CD14-positive monocyte (primary cell): ENCODE results near the gene SLC25A21. TPM values are rescaled to one million over a fixed set of nuclear protein-coding genes. Genes with fewer than 3 reads are reported as not detected.

ENCODE experiments used
- DNase-seq, 3 donors: peaks; one replicate each; pipeline ENCODE4 v3.0.0-alpha.2; 2011 to 2022
- H2AFZ ChIP-seq: 2 replicates; pipeline ENCODE4 v1.6.0; 2012; ENCODE audit warnings: mild to moderate bottlenecking, low read depth, low read length, inconsistent platforms; ENCODE audit not compliant: insufficient read depth, poor library complexity, severe bottlenecking
- H3K27ac ChIP-seq, 2 donors: 1 replicate in 1 of 2; 2 replicates in 1 of 2; pipeline ENCODE4 v1.5.1; 2012 to 2013; ENCODE audit warnings: low read length in 2 of 2, control low read depth in 1 of 2, inconsistent platforms in 1 of 2, low read depth in 1 of 2, mild to moderate bottlenecking in 1 of 2
- H3K27me3 ChIP-seq, 2 donors: one replicate each; pipeline versions ENCODE4 v1.6.0 to v1.6.1; 2011 to 2013; ENCODE audit warnings: low read length in 2 of 2; ENCODE audit not compliant: control insufficient read depth in 2 of 2, insufficient read depth in 2 of 2
- H3K36me3 ChIP-seq, 2 donors: replicated peaks in 1 of 2; 1 replicate in 1 of 2; 2 replicates in 1 of 2; pipeline versions ENCODE4 v1.5.1 to v1.6.1; 2012 to 2013; ENCODE audit warnings: low read length in 2 of 2, control low read depth in 1 of 2, inconsistent platforms in 1 of 2, mild to moderate bottlenecking in 1 of 2; ENCODE audit not compliant: insufficient read depth in 2 of 2, control insufficient read depth in 1 of 2
- H3K4me1 ChIP-seq, 2 donors: 1 replicate in 1 of 2; 2 replicates in 1 of 2; pipeline versions ENCODE4 v1.5.1 to v1.6.1; 2012 to 2013; ENCODE audit warnings: low read length in 2 of 2, control low read depth in 1 of 2, inconsistent platforms in 1 of 2, mild to moderate bottlenecking in 1 of 2, moderate library complexity in 1 of 2; ENCODE audit not compliant: insufficient read depth in 2 of 2, control insufficient read depth in 1 of 2
- H3K4me2 ChIP-seq: replicated peaks from 2 replicates; pipeline ENCODE3; 2012; ENCODE audit warnings: low read length, moderate library complexity, mild to moderate bottlenecking; ENCODE audit not compliant: poor library complexity, severe bottlenecking; ENCODE audit errors: extremely low read depth
- H3K4me3 ChIP-seq, 3 experiments: fragments of 200-600 bp in 1 of 3; sonication (generic) in 1 of 3; replicated peaks in 1 of 3; 1 replicate in 2 of 3; 2 replicates in 1 of 3; pipeline ENCODE4 v1.5.1; 2011 to 2013; ENCODE audit warnings: low read length in 3 of 3, mild to moderate bottlenecking in 3 of 3, control low read depth in 2 of 3, low read depth in 2 of 3, inconsistent platforms in 1 of 3, moderate library complexity in 1 of 3
- H3K79me2 ChIP-seq: 2 replicates; pipeline ENCODE4 v1.6.0; 2012; ENCODE audit warnings: mild to moderate bottlenecking, control low read depth, inconsistent platforms, low read length, moderate library complexity; ENCODE audit not compliant: insufficient read depth
- H3K9ac ChIP-seq: 2 replicates; pipeline ENCODE4 v1.6.0; 2017; ENCODE audit warnings: low read length, mild to moderate bottlenecking; ENCODE audit not compliant: insufficient read depth, poor library complexity, severe bottlenecking
- H3K9me3 ChIP-seq, 2 donors: replicated peaks in 1 of 2; 1 replicate in 1 of 2; 2 replicates in 1 of 2; pipeline versions ENCODE4 v1.5.1 to v1.6.1; 2012 to 2013; ENCODE audit warnings: low read length in 2 of 2, control low read depth in 1 of 2; ENCODE audit not compliant: control insufficient read depth in 1 of 2, insufficient read depth in 1 of 2
- H4K20me1 ChIP-seq: 2 replicates; pipeline ENCODE4 v1.6.0; 2012; ENCODE audit warnings: mild to moderate bottlenecking, low read length, control low read depth, moderate library complexity; ENCODE audit not compliant: insufficient read depth
- H3K27ac Mint-ChIP-seq, 7 donors: one replicate each; pipeline ENCODE4 v1.8.0; 2020; ENCODE audit warnings: mild to moderate bottlenecking in 7 of 7, mixed read lengths in 7 of 7, moderate library complexity in 6 of 7, inconsistent platforms in 2 of 7
- H3K27me3 Mint-ChIP-seq, 3 donors: one replicate each; pipeline ENCODE4 v1.8.0; 2021 to 2022; ENCODE audit warnings: low read depth in 3 of 3, mild to moderate bottlenecking in 3 of 3, mixed read lengths in 3 of 3, moderate library complexity in 3 of 3, inconsistent platforms in 1 of 3
- H3K36me3 Mint-ChIP-seq, 2 donors: one replicate each; pipeline ENCODE4 v1.8.0; 2020; ENCODE audit warnings: mixed read lengths in 2 of 2, inconsistent platforms in 1 of 2, mild to moderate bottlenecking in 1 of 2
- H3K4me1 Mint-ChIP-seq: one replicate; pipeline ENCODE4 v1.8.0; 2020; ENCODE audit warnings: mild to moderate bottlenecking, mixed read lengths
- H3K4me3 Mint-ChIP-seq, 2 donors: one replicate each; pipeline ENCODE4 v1.8.0; 2020; ENCODE audit warnings: mild to moderate bottlenecking in 2 of 2, mixed read lengths in 2 of 2, moderate library complexity in 1 of 2
- H3K9me3 Mint-ChIP-seq, 7 donors: one replicate each; pipeline ENCODE4 v1.8.0; 2020 to 2022; ENCODE audit warnings: mixed read lengths in 7 of 7, mild to moderate bottlenecking in 6 of 7, moderate library complexity in 6 of 7, inconsistent platforms in 2 of 7
- WGBS: methylation state at CpG from one replicate; pipeline ENCODE4 v1.1.5; 2013; ENCODE audit warnings: missing lambda C conversion rate; ENCODE audit not compliant: insufficient coverage; 5-methylcytosine and 5-hydroxymethylcytosine counted together
- intact Hi-C, 2 donors: fragments of 100-400 bp; cut with micrococcal nuclease; formaldehyde crosslinking; loops; one replicate each; pipeline versions ENCODE4 v1.15.0 to v1.15.1; 2023
- polyA plus RNA-seq, 3 donors: library from polyadenylated mRNA; depleted of rRNA in 1 of 3; unstranded in 2 of 3; stranded (reverse) in 1 of 3; fragments of 300-500 nt in 2 of 3; fragments of >200 nt in 1 of 3; fragmentation: Illumina TruSeq in 2 of 3; gene quantifications; 1 replicate in 2 of 3; 2 replicates in 1 of 3; pipeline ENCODE4 v1.2.3, GENCODE V29; 2012 to 2021
- TF ChIP-seq, protein P1 (sequence below): fragments of 200-600 bp; IDR thresholded peaks from one replicate; pipeline ENCODE4 v1.8.0; 2022; ENCODE audit warnings: antibody characterized with exemption, mild to moderate bottlenecking

Gene SLC25A21
- polyA plus RNA-seq, 3 donors, result not detected

DNA sequence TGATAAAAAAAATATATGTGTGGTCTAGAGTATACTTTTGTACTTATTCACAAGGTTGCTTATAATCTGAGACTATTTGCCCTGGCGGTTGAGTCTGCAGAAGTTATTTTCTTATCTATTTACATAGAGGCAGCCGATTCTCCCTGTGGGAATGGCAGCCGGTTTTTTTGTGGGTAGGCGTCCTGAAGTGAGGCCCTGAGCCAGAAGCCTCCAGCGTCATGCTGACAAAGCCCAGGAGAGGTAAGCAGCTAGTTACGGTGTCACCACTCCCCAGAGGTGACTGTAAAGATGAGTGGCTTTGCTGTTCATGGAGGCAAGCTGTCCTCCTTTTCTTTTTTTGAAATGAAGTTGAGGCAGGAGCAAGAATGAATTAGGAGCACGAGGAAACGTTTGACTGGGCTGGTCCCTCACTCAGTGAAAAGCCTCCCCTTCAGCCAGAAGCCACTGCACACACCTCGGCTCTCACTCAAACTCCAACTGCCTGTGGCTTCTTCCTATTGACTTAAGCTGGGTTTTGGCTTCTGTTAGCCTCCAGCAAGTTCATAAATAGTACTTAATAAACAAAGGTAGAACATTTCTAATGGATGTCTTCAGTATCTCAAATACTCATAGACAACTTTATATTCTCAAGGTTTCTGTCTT lies 489.2 kb downstream of the SLC25A21 start:
- H3K4me1 Mint-ChIP-seq, result no peaks in the 10 kb centered on the region
- DNase-seq, result no peak
- H3K36me3 Mint-ChIP-seq, result no peaks in the 10 kb centered on the region
- Histone ChIP-seq H3K9ac (no peak overlapping the region), H3K4me2 (no peak overlapping the region), H3K4me1 (no peaks in the 10 kb centered on the region), H3K79me2 (no peaks in the 10 kb centered on the region), H2AFZ (no peak overlapping the region), H3K4me3 (no peak overlapping the region), H3K27ac (no peak overlapping the region), H4K20me1 (no peaks in the 10 kb centered on the region), H3K36me3 (no peaks in the 10 kb centered on the region), H3K9me3 (no peaks in the 10 kb centered on the region), H3K27me3 (peaks cover 0 to 8% of the 10 kb centered on the region in 2 donors)
- peaks cover 0 to 2% (median 0%) of the 10 kb centered on the region in 7 donors for H3K9me3 Mint-ChIP-seq
- H3K4me3 Mint-ChIP-seq, result no peak overlapping the region
- intact Hi-C loops, result no loop called here
- 89% methylated on average over 5 of the region's 9 CpGs for WGBS
- peaks cover 3 to 6% (median 3%) of the 10 kb centered on the region in 3 donors for H3K27me3 Mint-ChIP-seq
- TF ChIP-seq, protein P1, sequence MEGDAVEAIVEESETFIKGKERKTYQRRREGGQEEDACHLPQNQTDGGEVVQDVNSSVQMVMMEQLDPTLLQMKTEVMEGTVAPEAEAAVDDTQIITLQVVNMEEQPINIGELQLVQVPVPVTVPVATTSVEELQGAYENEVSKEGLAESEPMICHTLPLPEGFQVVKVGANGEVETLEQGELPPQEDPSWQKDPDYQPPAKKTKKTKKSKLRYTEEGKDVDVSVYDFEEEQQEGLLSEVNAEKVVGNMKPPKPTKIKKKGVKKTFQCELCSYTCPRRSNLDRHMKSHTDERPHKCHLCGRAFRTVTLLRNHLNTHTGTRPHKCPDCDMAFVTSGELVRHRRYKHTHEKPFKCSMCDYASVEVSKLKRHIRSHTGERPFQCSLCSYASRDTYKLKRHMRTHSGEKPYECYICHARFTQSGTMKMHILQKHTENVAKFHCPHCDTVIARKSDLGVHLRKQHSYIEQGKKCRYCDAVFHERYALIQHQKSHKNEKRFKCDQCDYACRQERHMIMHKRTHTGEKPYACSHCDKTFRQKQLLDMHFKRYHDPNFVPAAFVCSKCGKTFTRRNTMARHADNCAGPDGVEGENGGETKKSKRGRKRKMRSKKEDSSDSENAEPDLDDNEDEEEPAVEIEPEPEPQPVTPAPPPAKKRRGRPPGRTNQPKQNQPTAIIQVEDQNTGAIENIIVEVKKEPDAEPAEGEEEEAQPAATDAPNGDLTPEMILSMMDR, result no peak
- no peak overlapping the region for H3K27ac Mint-ChIP-seq

- no peaks in the 10 kb centered on the region for H3K9me3 ChIP-seq
- intact Hi-C loops, result no loop called here
- no peak overlapping the region for H3K27ac ChIP-seq
- H3K9me3 Mint-ChIP-seq, result peaks cover 0 to 2% (median 0%) of the 10 kb centered on the region in 7 donors
- no peaks in the 10 kb centered on the region for H3K4me1 Mint-ChIP-seq
- no peak overlapping the region for H2AFZ ChIP-seq
- no peak overlapping the region for H3K4me2 ChIP-seq
- H3K4me3 Mint-ChIP-seq, result no peak overlapping the region
- H3K27me3 Mint-ChIP-seq, result peaks cover 5 to 7% (median 6%) of the 10 kb centered on the region in 3 donors
- no peak overlapping the region for H3K4me3 ChIP-seq
- no CpG with 5 or more reads among the region's 4 CpGs for WGBS
- H3K27me3 ChIP-seq, result peaks cover 2 to 16% of the 10 kb centered on the region in 2 donors
- H3K27ac Mint-ChIP-seq, result no peak overlapping the region
- H3K36me3 Mint-ChIP-seq, result no peaks in the 10 kb centered on the region
- no peak for DNase-seq
- H3K4me1 ChIP-seq, result no peaks in the 10 kb centered on the region
- TF ChIP-seq, protein P1, result no peak
- no peaks in the 10 kb centered on the region for H4K20me1 ChIP-seq
- H3K9ac ChIP-seq, result no peak overlapping the region
- H3K79me2 ChIP-seq, result no peaks in the 10 kb centered on the region
- H3K36me3 ChIP-seq, result no peaks in the 10 kb centered on the region
Measured at GRCh38 chr14:36682338-36682737, 490.1 kb downstream of the SLC25A21 start.
